ENCODE measurements around the gene SKIC2.
"Not testable (repeated sequence)": the region's sequence is repeated elsewhere in the genome, so short reads cannot be mapped to it uniquely, and the experiment has no call there.

SKIC2 gene

GRCh38 chr6:31958741-31959739, at the start of gene SKIC2, which contains the start of gene NELFE:
TSS of gene SKIC2 (plus strand) at chr6:31959175. CDS start at chr6:31959193, 18 bp downstream.
TSS of gene NELFE (minus strand) at chr6:31958971. CDS start at chr6:31958446, 525 bp downstream.
- DNase-seq (ENCODE audit: low read depth) = peak; percentile 99

- DNase-seq (ENCODE audit: low read depth) = not testable (repeated sequence)
Measured at GRCh38 chr6:31909298-31909697, 49.7 kb upstream of the SKIC2 start.

- DNase-seq (ENCODE audit: low read depth) = no peak
Measured at GRCh38 chr6:31911826-31912585, 47.0 kb upstream of the SKIC2 start.

- DNase-seq (ENCODE audit: low read depth) = no peak
Measured at GRCh38 chr6:31915351-31915750, 43.6 kb upstream of the SKIC2 start.

- no peak for DNase-seq (ENCODE audit: low read depth)
Measured at GRCh38 chr6:31915756-31916155, 43.2 kb upstream of the SKIC2 start.

GRCh38 chr6:31918069-31918720, 40.8 kb upstream of the SKIC2 start:
- no peak for DNase-seq (ENCODE audit: low read depth)

- DNase-seq (ENCODE audit: low read depth) = no peak
Measured at GRCh38 chr6:31919624-31920303, 39.2 kb upstream of the SKIC2 start.

- no peak for DNase-seq (ENCODE audit: low read depth)
Measured at GRCh38 chr6:31920811-31921210, 38.2 kb upstream of the SKIC2 start.

GRCh38 chr6:31922942-31923341, 36.0 kb upstream of the SKIC2 start:
- no peak for DNase-seq (ENCODE audit: low read depth)

- no peak for DNase-seq (ENCODE audit: low read depth)
Measured at GRCh38 chr6:31927242-31927862, 31.6 kb upstream of the SKIC2 start, which contains the start of gene C2. TSS of gene C2 (plus strand) at chr6:31927717. CDS start at chr6:31927753, 36 bp downstream.

- DNase-seq (ENCODE audit: low read depth) = no peak
Measured at GRCh38 chr6:31927863-31928671, 30.9 kb upstream of the SKIC2 start.

GRCh38 chr6:31928672-31928939, 30.4 kb upstream of the SKIC2 start:
- no peak for DNase-seq (ENCODE audit: low read depth)

GRCh38 chr6:31930962-31931361, 28.0 kb upstream of the SKIC2 start:
- DNase-seq (ENCODE audit: low read depth) = no peak

GRCh38 chr6:31932137-31932536, 26.8 kb upstream of the SKIC2 start:
- not testable (repeated sequence) for DNase-seq (ENCODE audit: low read depth)

GRCh38 chr6:31933537-31933936, 25.4 kb upstream of the SKIC2 start:
- no peak for DNase-seq (ENCODE audit: low read depth)

GRCh38 chr6:31935021-31935420, 24.0 kb upstream of the SKIC2 start:
- DNase-seq (ENCODE audit: low read depth) = no peak

GRCh38 chr6:31935823-31936222, 23.2 kb upstream of the SKIC2 start:
- DNase-seq (ENCODE audit: low read depth) = no peak

GRCh38 chr6:31940256-31940664, 18.7 kb upstream of the SKIC2 start:
- DNase-seq (ENCODE audit: low read depth) = no peak

- no peak for DNase-seq (ENCODE audit: low read depth)
Measured at GRCh38 chr6:31943742-31944141, 15.2 kb upstream of the SKIC2 start.

- DNase-seq (ENCODE audit: low read depth) = no peak
Measured at GRCh38 chr6:31945154-31945506, 13.8 kb upstream of the SKIC2 start.

All from activated T-cell treated with anti-CD3 and anti-CD28 coated beads for 24 hours (primary cell).